GM19023 (cell line): ENCODE results near the gene VPS13D.
"Not testable (repeated sequence)": the region's sequence is repeated elsewhere in the genome, so short reads cannot be mapped to it uniquely, and the experiment has no call there.

ENCODE experiments used
- ATAC-seq: cut with Tn5 transposase; IDR thresholded peaks from one replicate; pipeline ENCODE4 v1.9.1; 2021; ENCODE audit warnings: mild to moderate bottlenecking, moderate library complexity; ENCODE audit not compliant: unreplicated experiment

VPS13D gene

GRCh38 chr1:12200208-12200607 is 29.6 kb upstream of the VPS13D start:
- no peak for ATAC-seq

GRCh38 chr1:12201352-12202189 is 28.3 kb upstream of the VPS13D start:
- no peak for ATAC-seq

- ATAC-seq: no peak
Observed at GRCh38 chr1:12202190-12202497, 27.7 kb upstream of the VPS13D start.

GRCh38 chr1:12202577-12202976 is 27.3 kb upstream of the VPS13D start:
- ATAC-seq: no peak

GRCh38 chr1:12203216-12204007 is 26.4 kb upstream of the VPS13D start:
- ATAC-seq: no peak

GRCh38 chr1:12204140-12204539 is 25.7 kb upstream of the VPS13D start:
- no peak for ATAC-seq

- ATAC-seq: no peak
Observed at GRCh38 chr1:12204754-12205658, 24.8 kb upstream of the VPS13D start.

GRCh38 chr1:12206238-12206637 is 23.6 kb upstream of the VPS13D start:
- no peak for ATAC-seq

- no peak for ATAC-seq
Observed at GRCh38 chr1:12206792-12207424, 22.9 kb upstream of the VPS13D start.

- no peak for ATAC-seq
Observed at GRCh38 chr1:12208271-12208670, 21.6 kb upstream of the VPS13D start.

- no peak for ATAC-seq
Observed at GRCh38 chr1:12208764-12209494, 20.9 kb upstream of the VPS13D start.

- no peak for ATAC-seq
Observed at GRCh38 chr1:12209495-12209832, 20.4 kb upstream of the VPS13D start.

- ATAC-seq: no peak
Observed at GRCh38 chr1:12215118-12215961, 14.5 kb upstream of the VPS13D start.

- ATAC-seq: no peak
Observed at GRCh38 chr1:12219800-12220199, 10.0 kb upstream of the VPS13D start.

GRCh38 chr1:12220890-12221289 is 8.9 kb upstream of the VPS13D start:
- no peak for ATAC-seq

- not testable (repeated sequence) for ATAC-seq
Observed at GRCh38 chr1:12222700-12223099, 7.1 kb upstream of the VPS13D start.

GRCh38 chr1:12224092-12224491 is 5.7 kb upstream of the VPS13D start:
- ATAC-seq: not testable (repeated sequence)

GRCh38 chr1:12228979-12229378 is 851 bp upstream of the VPS13D start:
- no peak for ATAC-seq

GRCh38 chr1:12229386-12229834 is 420 bp upstream of the VPS13D start:
- ATAC-seq: no peak
